NCI-H446 (cell line): ENCODE measurements around the gene PBXIP1.
"Not testable (repeated sequence)": the region's sequence is repeated elsewhere in the genome, so short reads cannot be mapped to it uniquely, and the experiment has no call there.

Experiments
- DNase-seq, 2 experiments: peaks; one replicate each; lab custom pipeline; 2025; lab: John Stamatoyannopoulos, UW

Gene PBXIP1

GRCh38 chr1:154994269-154994587 lies 38.3 kb upstream of the PBXIP1 start:
- DNase-seq, result no peak

- DNase-seq, result no peak
These were observed 37.8 kb upstream of the PBXIP1 start, which contains the start of gene LENEP for GRCh38 chr1:154993572-154994268. Gene LENEP, plus strand, starts transcription at chr1:154993586. Its CDS starts 22 bp downstream, at chr1:154993608.

GRCh38 chr1:154992721-154993571 lies 37.0 kb upstream of the PBXIP1 start:
- no peak for DNase-seq

- DNase-seq, result no peak
These were observed 34.4 kb upstream of the PBXIP1 start for GRCh38 chr1:154990276-154990675.

GRCh38 chr1:154989195-154989860 lies 33.4 kb upstream of the PBXIP1 start:
- no peak for DNase-seq

- DNase-seq, result no peak
These were observed 32.4 kb upstream of the PBXIP1 start for GRCh38 chr1:154988058-154988954.

- DNase-seq, result no peak
These were observed 31.4 kb upstream of the PBXIP1 start for GRCh38 chr1:154987326-154987725.

GRCh38 chr1:154986736-154987135 lies 30.8 kb upstream of the PBXIP1 start:
- DNase-seq, result not testable (repeated sequence)

GRCh38 chr1:154983776-154984466 lies 28.0 kb upstream of the PBXIP1 start:
- no peak for DNase-seq

GRCh38 chr1:154982897-154983648 lies 27.2 kb upstream of the PBXIP1 start, which contains the start of gene FLAD1:
Gene FLAD1, plus strand, starts transcription at chr1:154983344. Its CDS starts 351 bp downstream, at chr1:154983695.
- peak; percentile 99 to 100 for DNase-seq

GRCh38 chr1:154982341-154982740 lies 26.4 kb upstream of the PBXIP1 start:
- no peak for DNase-seq

- no peak for DNase-seq
These were observed 22.5 kb upstream of the PBXIP1 start for GRCh38 chr1:154978360-154978759.

GRCh38 chr1:154977762-154978161 lies 21.9 kb upstream of the PBXIP1 start:
- not testable (repeated sequence) for DNase-seq

- no peak for DNase-seq
These were observed 19.6 kb upstream of the PBXIP1 start for GRCh38 chr1:154975409-154976059.

- DNase-seq, result peak; percentile 99
These were observed 19.0 kb upstream of the PBXIP1 start for GRCh38 chr1:154974808-154975408.

- peak; percentile 99 to 100 for DNase-seq
These were observed 18.4 kb upstream of the PBXIP1 start, which contains the start of gene CKS1B for GRCh38 chr1:154974102-154974807. Gene CKS1B, plus strand, starts transcription at chr1:154974681. Its CDS starts 65 bp downstream, at chr1:154974746.

- DNase-seq, result peak; percentile 88 to 94
These were observed 17.6 kb upstream of the PBXIP1 start for GRCh38 chr1:154973344-154974101.
